ENCODE measurements around the gene NSL1. TPM values are rescaled to one million over a fixed set of nuclear protein-coding genes. Genes with fewer than 3 reads are reported as not detected.
A peak's percentile ranks its signal among the peaks of the same experiment; 100 is the strongest.

Gene NSL1
- total and polyA plus RNA-seq, 3 experiments from 2014 or later = 39.5 to 53.2 (median 42.0) TPM

GRCh38 chr1:212753749-212754148 is 37.8 kb downstream of the NSL1 start:
- peak overlapping the region in 4 of 7 donors; percentile 2 to 38 (median 19) for H3K4me3 Mint-ChIP-seq
- Histone ChIP-seq H3K4me1 (ENCODE audit: insufficient read depth, low read length) (peaks cover 45% of the 10 kb centered on the region), H3K27me3 (ENCODE audit: insufficient read depth, low read length, poor library complexity, severe bottlenecking) (no peaks in the 10 kb centered on the region), H3K36me3 (ENCODE audit: insufficient read depth, low read length) (no peaks in the 10 kb centered on the region), H3K9me3 (ENCODE audit: low read length) (no peaks in the 10 kb centered on the region), H3K27ac (ENCODE audit: low read depth, low read length) (no peak overlapping the region), H3K4me3 (ENCODE audit: low read length) (no peak overlapping the region)
- ChIA-PET CTCF (interaction anchor here (1.2 to 2.6 kb wide), 2 partner anchors 88 to 277 kb away, joined by 3 to 9 read pairs; no protein-coding TSS in a partner anchor), POLR2A (no interaction called here)
- DNase-seq = no peak
- no peaks in the 10 kb centered on the region for H3K9me3 Mint-ChIP-seq
- peaks cover 4 to 13% (median 5%) of the 10 kb centered on the region in 3 donors for H3K36me3 Mint-ChIP-seq
- H3K27ac Mint-ChIP-seq = peak overlapping the region in 7 of 8 donors; percentile 2 to 73 (median 24)
- H3K27me3 Mint-ChIP-seq = no peaks in the 10 kb centered on the region
- peaks cover 26 to 38% (median 37%) of the 10 kb centered on the region in 3 donors for H3K4me1 Mint-ChIP-seq

- H3K27ac ChIP-seq (ENCODE audit: low read depth, low read length) = no peak overlapping the region
- H3K4me3 ChIP-seq (ENCODE audit: low read length) = peak overlapping the region; percentile 6
Measured at GRCh38 chr1:212752934-212753497, 38.6 kb downstream of the NSL1 start.

GRCh38 chr1:212752252-212752933 is 39.2 kb downstream of the NSL1 start:
- POLR2A ChIA-PET = no interaction called here
- Mint-ChIP-seq H3K4me3 (peak overlapping the region in 4 of 7 donors; percentile 17 to 63 (median 44)), H3K27ac (peak overlapping the region in 5 of 8 donors; percentile 47 to 82 (median 58)), H3K36me3 (peaks cover 2 to 9% (median 4%) of the 10 kb centered on the region in 3 donors), H3K27me3 (no peaks in the 10 kb centered on the region), H3K9me3 (no peaks in the 10 kb centered on the region), H3K4me1 (peaks cover 26 to 38% (median 36%) of the 10 kb centered on the region in 3 donors)
- Histone ChIP-seq H3K4me1 (ENCODE audit: insufficient read depth, low read length) (peaks cover 45% of the 10 kb centered on the region), H3K27me3 (ENCODE audit: insufficient read depth, low read length, poor library complexity, severe bottlenecking) (no peaks in the 10 kb centered on the region), H3K4me3 (ENCODE audit: low read length) (peak overlapping the region; percentile 6), H3K27ac (ENCODE audit: low read depth, low read length) (no peak overlapping the region), H3K9me3 (ENCODE audit: low read length) (no peaks in the 10 kb centered on the region), H3K36me3 (ENCODE audit: insufficient read depth, low read length) (no peaks in the 10 kb centered on the region)
- DNase-seq = no peak
- CTCF ChIA-PET = interaction anchor here (2.6 kb wide), 1 partner anchor 87 kb away, joined by 9 read pairs; no protein-coding TSS in a partner anchor

More at GRCh38 chr1:212752934-212753497, 38.6 kb downstream of the NSL1 start:
- Mint-ChIP-seq H3K27ac (peak overlapping the region in 6 of 8 donors; percentile 47 to 82 (median 62)), H3K4me1 (peaks cover 26 to 38% (median 36%) of the 10 kb centered on the region in 3 donors), H3K27me3 (no peaks in the 10 kb centered on the region), H3K9me3 (no peaks in the 10 kb centered on the region), H3K36me3 (peaks cover 4 to 13% (median 4%) of the 10 kb centered on the region in 3 donors), H3K4me3 (peak overlapping the region in 6 of 7 donors; percentile 1 to 63 (median 30))
- ChIA-PET CTCF (interaction anchor here (2.6 kb wide), 1 partner anchor 88 kb away, joined by 9 read pairs; no protein-coding TSS in a partner anchor), POLR2A (no interaction called here)
- Histone ChIP-seq H3K4me1 (ENCODE audit: insufficient read depth, low read length) (peaks cover 45% of the 10 kb centered on the region), H3K27me3 (ENCODE audit: insufficient read depth, low read length, poor library complexity, severe bottlenecking) (no peaks in the 10 kb centered on the region), H3K36me3 (ENCODE audit: insufficient read depth, low read length) (no peaks in the 10 kb centered on the region), H3K9me3 (ENCODE audit: low read length) (no peaks in the 10 kb centered on the region)
- DNase-seq = no peak

GRCh38 chr1:212749821-212750535 is 41.6 kb downstream of the NSL1 start:
- Histone ChIP-seq H3K27me3 (ENCODE audit: insufficient read depth, low read length, poor library complexity, severe bottlenecking) (no peaks in the 10 kb centered on the region), H3K9me3 (ENCODE audit: low read length) (no peaks in the 10 kb centered on the region), H3K4me1 (ENCODE audit: insufficient read depth, low read length) (peaks cover 44% of the 10 kb centered on the region), H3K27ac (ENCODE audit: low read depth, low read length) (no peak overlapping the region), H3K4me3 (ENCODE audit: low read length) (no peak overlapping the region), H3K36me3 (ENCODE audit: insufficient read depth, low read length) (no peaks in the 10 kb centered on the region)
- Mint-ChIP-seq H3K4me3 (peak overlapping the region in 2 of 7 donors; percentile 6 to 23), H3K9me3 (no peaks in the 10 kb centered on the region), H3K4me1 (peaks cover 28 to 44% (median 37%) of the 10 kb centered on the region in 3 donors), H3K27ac (peak overlapping the region in 6 of 8 donors; percentile 0 to 85 (median 45)), H3K27me3 (no peaks in the 10 kb centered on the region), H3K36me3 (peaks cover 3 to 8% (median 6%) of the 10 kb centered on the region in 3 donors)
- peak in 1 of 5 donors; percentile 24 for DNase-seq
- ChIA-PET POLR2A (interaction anchor here (0.8 kb wide), 1 partner anchor 23 kb away, joined by 3 read pairs; no protein-coding TSS in a partner anchor), CTCF (interaction anchor here (0.8 to 2.7 kb wide), 12 partner anchors 9 to 273 kb away, joined by 3 to 13 read pairs (median 4); partner anchors contain the start of genes NSL1 and TATDN3)

GRCh38 chr1:212746546-212746945 is 45.0 kb downstream of the NSL1 start:
- H3K4me1 Mint-ChIP-seq = peaks cover 14 to 30% (median 20%) of the 10 kb centered on the region in 3 donors
- Histone ChIP-seq H3K4me1 (ENCODE audit: insufficient read depth, low read length) (peaks cover 25% of the 10 kb centered on the region), H3K36me3 (ENCODE audit: insufficient read depth, low read length) (no peaks in the 10 kb centered on the region), H3K27ac (ENCODE audit: low read depth, low read length) (no peak overlapping the region), H3K4me3 (ENCODE audit: low read length) (no peak overlapping the region), H3K9me3 (ENCODE audit: low read length) (no peaks in the 10 kb centered on the region), H3K27me3 (ENCODE audit: insufficient read depth, low read length, poor library complexity, severe bottlenecking) (no peaks in the 10 kb centered on the region)
- ChIA-PET CTCF (interaction anchor here (1.3 kb wide), 1 partner anchor 81 kb away, joined by 3 read pairs; no protein-coding TSS in a partner anchor), POLR2A (no interaction called here)
- peaks cover 7 to 28% (median 18%) of the 10 kb centered on the region in 3 donors for H3K36me3 Mint-ChIP-seq
- H3K4me3 Mint-ChIP-seq = no peak overlapping the region
- no peaks in the 10 kb centered on the region for H3K27me3 Mint-ChIP-seq
- DNase-seq = no peak
- H3K27ac Mint-ChIP-seq = no peak overlapping the region
- H3K9me3 Mint-ChIP-seq = no peaks in the 10 kb centered on the region

DNA sequence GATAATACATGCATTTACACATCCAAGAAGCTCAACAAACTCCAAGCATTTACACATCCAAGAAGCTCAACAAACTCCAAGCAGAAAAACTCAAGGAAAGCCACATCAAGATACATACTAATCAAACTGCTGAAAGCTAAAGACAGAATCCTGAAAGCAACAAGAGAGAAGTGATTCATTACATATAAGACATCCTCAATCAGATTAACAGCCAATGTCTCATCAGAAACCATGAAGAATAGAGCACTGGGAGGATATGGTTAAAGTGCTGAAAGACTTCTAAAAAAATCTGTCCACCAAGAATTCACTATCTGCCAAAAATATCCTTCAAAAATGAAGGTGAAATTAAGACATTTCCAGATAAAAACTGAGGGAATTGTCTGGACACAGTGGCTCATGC is 46.3 kb downstream of the NSL1 start:
- H3K4me1 ChIP-seq (ENCODE audit: insufficient read depth, low read length) = peaks cover 24% of the 10 kb centered on the region
- no peak overlapping the region for H3K27ac ChIP-seq (ENCODE audit: low read depth, low read length)
- DNase-seq = no peak
- no peak overlapping the region for H3K4me3 ChIP-seq (ENCODE audit: low read length)
- H3K27me3 Mint-ChIP-seq = no peaks in the 10 kb centered on the region
- ChIA-PET CTCF (interaction anchor here (0.7 kb wide), 1 partner anchor 11 kb away, joined by 3 read pairs; no protein-coding TSS in a partner anchor), POLR2A (no interaction called here)
- no peaks in the 10 kb centered on the region for H3K9me3 ChIP-seq (ENCODE audit: low read length)
- no peaks in the 10 kb centered on the region for H3K27me3 ChIP-seq (ENCODE audit: insufficient read depth, low read length, poor library complexity, severe bottlenecking)
- H3K36me3 Mint-ChIP-seq = peaks cover 13 to 33% (median 24%) of the 10 kb centered on the region in 3 donors
- H3K4me3 Mint-ChIP-seq = no peak overlapping the region
- H3K36me3 ChIP-seq (ENCODE audit: insufficient read depth, low read length) = no peaks in the 10 kb centered on the region
- H3K9me3 Mint-ChIP-seq = no peaks in the 10 kb centered on the region
- H3K4me1 Mint-ChIP-seq = peaks cover 13 to 28% (median 19%) of the 10 kb centered on the region in 3 donors
- H3K27ac Mint-ChIP-seq = no peak overlapping the region

DNA sequence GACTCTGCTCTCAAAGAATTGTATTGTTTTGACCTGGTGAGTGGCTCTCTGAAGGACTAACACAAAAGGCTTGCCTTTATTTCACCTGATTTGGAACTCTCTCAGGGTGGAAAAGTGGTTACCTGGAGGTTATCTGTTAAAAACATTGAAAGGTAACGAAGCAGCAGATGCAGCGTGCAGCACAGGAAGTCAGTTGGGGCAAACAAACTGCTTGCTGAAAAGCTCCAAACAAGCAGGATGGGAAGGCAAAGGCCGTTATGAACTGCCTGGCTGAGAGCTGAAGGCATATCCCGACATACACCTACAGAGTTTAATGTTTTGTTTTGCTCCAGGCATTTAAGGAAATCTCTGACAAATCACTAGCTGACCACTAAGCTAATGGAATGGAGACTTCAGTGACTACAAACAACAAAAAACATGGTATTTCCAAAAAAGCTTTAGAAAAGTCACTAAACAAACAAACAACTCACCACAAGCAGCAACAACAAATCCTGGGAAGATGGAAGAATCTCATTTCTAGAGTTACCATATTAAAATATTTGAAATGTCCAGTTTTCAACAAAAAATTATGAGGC is 47.6 kb downstream of the NSL1 start:
- peak in 1 of 5 donors; percentile 11 for DNase-seq
- ChIA-PET CTCF (no interaction called here), POLR2A (no interaction called here)
- peak overlapping the region in 1 of 8 donors; percentile 4 for H3K27ac Mint-ChIP-seq
- H3K27ac ChIP-seq (ENCODE audit: low read depth, low read length) = no peak overlapping the region
- no peaks in the 10 kb centered on the region for H3K27me3 Mint-ChIP-seq
- no peaks in the 10 kb centered on the region for H3K36me3 ChIP-seq (ENCODE audit: insufficient read depth, low read length)
- H3K4me3 Mint-ChIP-seq = no peak overlapping the region
- H3K4me1 ChIP-seq (ENCODE audit: insufficient read depth, low read length) = peaks cover 12% of the 10 kb centered on the region
- no peak overlapping the region for H3K4me3 ChIP-seq (ENCODE audit: low read length)
- H3K27me3 ChIP-seq (ENCODE audit: insufficient read depth, low read length, poor library complexity, severe bottlenecking) = no peaks in the 10 kb centered on the region
- H3K9me3 ChIP-seq (ENCODE audit: low read length) = no peaks in the 10 kb centered on the region
- no peaks in the 10 kb centered on the region for H3K9me3 Mint-ChIP-seq
- peaks cover 7 to 21% (median 11%) of the 10 kb centered on the region in 3 donors for H3K4me1 Mint-ChIP-seq
- peaks cover 13 to 33% (median 25%) of the 10 kb centered on the region in 3 donors for H3K36me3 Mint-ChIP-seq

Data from CD8-positive, alpha-beta memory T cell (primary cell).